Dermis blood vessel endothelial cell (primary cell): ENCODE results near the gene KIAA1217. TPM values are rescaled to one million over a fixed set of nuclear protein-coding genes. Genes with fewer than 3 reads are reported as not detected.
A peak's percentile ranks its signal among the peaks of the same experiment; 100 is the strongest.
"Not testable (repeated sequence)": the region's sequence is repeated elsewhere in the genome, so short reads cannot be mapped to it uniquely, and the experiment has no call there.

Experiments used
- DNase-seq: peaks from one replicate; pipeline ENCODE4 v3.0.0; 2010
- total RNA-seq: library from RNA; depleted of rRNA; stranded (reverse); fragments of >200 nt; gene quantifications from 2 replicates; pipeline ENCODE4 v1.2.3, GENCODE V29; 2014

Gene KIAA1217
- total RNA-seq, 1 donor from 2014 or later, result 15.3 TPM

DNA sequence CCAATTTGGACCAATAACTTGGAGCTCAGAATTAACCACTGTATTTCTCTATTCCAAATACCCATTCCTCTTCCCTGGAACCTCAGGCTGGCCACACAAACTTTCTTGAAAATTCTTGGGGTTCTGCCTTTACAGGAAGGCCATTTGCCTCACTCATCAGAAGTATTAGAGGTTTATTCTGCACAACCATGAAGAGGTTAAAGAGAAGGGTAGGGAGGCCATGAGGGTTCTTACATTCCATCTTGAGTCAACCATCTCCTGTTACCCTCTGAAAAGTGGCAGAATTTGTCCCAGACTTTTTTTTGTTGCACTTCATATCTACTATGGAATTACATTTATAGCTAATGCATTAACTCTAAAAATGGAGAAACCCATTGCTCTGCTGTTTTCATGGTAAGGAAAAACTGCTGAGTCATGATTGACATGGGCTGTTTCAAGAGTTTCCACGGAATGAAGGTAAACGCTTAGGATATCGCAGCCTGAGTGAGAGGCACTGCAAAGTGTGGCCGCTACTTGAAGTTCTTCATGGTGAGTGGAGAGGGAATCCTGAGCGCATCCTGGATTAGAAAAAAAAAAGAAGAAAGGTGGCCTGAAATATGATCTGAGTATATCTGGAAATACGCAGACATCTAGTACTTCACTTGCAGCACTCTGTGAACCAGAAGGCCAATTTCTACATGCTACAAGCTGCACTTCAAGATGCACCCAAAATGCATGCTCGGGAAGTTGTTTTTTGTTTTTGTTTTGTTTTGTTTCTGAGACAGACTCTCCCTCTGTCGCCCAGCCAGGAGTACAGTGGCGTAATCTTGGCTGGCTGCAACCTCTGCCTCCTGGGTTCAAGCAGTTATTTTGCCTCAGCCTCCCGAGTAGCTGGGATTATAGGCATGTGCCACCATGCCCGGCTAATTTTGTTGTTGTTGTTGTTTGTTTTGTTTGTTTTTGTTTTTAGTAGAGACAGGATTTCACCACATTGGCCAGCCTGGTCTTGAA is 83.7 kb downstream of the KIAA1217 start:
- no peak for DNase-seq

GRCh38 chr10:24299578-24300260 is 90.8 kb downstream of the KIAA1217 start:
- DNase-seq, result peak; percentile 23

DNA sequence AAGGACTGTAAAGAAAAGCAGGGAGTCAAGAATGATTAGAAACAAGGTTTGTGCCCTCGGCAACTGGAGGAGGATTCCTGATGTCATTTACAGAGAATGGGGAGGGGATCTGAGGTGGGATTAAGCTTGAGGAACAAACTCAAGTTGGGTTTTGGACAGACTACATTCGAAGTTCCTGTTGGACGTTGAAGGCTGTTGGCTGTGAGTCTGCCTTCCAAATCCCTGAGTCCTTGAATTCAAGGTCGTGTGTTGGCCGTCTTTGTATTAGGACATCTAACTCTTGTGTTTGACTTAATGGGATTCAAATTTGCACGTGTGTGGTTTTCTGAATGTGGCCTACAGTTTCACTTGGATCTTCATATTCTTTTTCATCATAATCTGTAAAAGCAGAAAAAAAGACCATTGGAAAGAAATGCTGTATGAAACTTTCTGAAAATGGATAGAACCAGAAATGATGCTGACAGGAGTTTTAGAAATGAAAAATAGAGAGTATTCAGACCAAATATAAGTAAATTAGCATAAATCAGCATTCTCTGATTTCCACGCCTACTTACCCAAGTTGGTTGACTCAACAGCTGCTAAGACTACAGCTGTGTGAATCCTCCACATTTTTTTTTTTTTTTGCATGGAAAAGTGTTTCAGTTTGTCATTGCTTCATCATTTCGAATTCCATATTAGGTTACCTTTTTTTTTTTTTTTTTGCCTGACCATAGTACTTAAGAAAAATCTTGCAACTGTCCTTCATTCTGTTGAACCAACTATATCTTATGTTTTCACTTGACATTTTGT is 94.8 kb downstream of the KIAA1217 start:
- DNase-seq, result no peak

DNA sequence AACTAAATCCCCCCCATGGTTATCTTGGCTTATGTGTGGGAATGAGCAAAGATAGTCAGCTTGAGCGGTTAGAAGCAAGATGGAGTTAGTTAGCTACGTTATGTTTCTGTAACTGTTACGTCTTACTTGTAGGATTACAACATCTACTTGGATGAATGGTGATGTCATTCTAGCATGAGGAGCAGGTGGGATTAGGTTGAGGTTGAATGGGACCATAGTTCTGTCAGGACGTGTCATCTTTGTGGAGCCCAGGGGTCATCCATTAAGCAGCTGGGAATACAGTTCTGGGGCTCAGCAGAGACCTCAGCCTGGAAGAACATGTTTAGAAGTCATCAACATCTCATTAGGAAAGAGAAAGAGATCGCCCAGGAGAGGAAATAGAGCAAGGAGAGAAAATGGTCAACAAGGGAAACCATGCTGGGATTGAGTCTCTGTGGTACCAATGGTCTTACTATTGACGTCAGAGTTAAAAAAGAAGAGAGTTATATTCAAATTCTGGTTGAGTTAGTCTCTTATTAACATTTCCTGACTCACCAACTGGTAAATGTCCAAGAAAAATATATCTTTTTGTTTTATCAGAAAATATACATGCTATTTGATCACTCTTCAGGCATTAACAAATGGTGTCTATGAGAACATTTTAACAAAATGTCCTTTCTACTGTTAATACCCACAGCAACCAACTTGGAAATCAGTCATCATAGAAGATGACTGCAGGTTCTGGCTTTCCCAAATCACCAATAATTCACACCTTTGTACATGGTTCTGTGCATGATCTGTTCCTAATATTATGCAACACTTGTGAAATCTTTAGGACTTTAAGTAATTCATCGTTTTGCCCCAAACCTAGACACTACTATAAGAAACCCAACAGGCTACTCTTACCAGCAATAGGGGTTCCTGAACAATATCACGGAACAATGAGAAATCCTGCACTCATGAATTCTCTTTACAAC is 96.9 kb downstream of the KIAA1217 start:
- DNase-seq, result no peak

DNA sequence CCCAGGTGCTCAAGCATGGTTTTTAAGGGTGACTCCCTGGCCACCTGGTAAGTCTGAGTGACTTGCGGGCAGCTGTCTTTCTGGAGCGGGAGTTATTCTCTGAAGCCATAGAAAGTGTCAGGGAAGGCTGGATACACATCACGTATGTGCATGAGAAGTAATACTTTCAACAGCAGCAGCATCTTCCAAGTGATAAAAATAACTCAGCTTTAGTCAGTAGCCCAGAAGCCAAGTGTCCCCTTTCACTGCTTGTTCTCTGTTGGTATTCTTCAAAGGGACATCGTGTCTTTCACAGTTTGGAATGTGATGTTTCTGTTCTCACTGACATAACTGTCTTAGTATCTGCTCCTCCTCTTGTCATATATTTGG is 97.6 kb downstream of the KIAA1217 start:
- DNase-seq, result no peak

DNA sequence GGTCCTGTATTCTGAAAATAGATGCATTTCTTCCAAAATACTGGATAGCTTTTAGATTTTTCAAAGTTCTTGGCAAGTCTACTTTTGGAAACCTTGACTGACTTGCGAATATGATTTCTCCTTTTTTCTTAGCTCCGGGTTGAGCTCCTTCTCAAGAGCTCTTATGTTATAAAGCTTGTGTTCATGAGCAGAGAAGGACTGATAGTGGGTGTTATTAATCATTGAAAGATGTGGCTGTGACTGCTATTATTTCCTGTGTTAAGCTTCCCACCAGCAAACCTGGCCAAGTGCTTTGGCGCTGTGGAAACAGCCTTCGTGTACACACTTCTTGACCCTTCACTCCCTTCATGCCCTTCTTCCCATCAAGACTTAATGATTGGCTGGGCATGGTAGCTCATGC is 98.2 kb downstream of the KIAA1217 start:
- no peak for DNase-seq

GRCh38 chr10:24307696-24308485 is 99.0 kb downstream of the KIAA1217 start:
- no peak for DNase-seq

- DNase-seq, result no peak
These were observed 101.2 kb downstream of the KIAA1217 start for GRCh38 chr10:24310104-24310503.

DNA sequence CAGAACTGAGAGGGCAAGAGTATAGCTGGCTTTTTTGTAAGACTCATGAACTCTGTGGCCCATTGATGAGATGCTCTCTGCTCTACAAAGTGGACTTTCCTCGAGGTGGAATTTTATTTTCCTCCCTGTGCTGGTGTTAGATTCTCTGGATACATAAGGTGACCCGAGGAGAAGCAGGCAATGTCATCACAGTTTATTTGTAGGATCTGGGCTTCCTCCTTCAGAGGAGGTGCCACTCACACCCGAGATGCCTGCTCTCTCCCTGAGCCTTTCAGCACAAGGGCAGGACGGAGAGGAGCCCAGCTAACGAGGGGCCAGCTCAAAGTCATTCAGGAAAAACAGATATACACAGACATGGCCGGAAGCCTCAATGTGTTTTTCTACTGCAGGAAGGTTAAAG is 103.0 kb downstream of the KIAA1217 start:
- no peak for DNase-seq

GRCh38 chr10:24313283-24313682 is 104.3 kb downstream of the KIAA1217 start:
- DNase-seq, result no peak

- DNase-seq, result no peak
These were observed 106.3 kb downstream of the KIAA1217 start for GRCh38 chr10:24315211-24315610.

DNA sequence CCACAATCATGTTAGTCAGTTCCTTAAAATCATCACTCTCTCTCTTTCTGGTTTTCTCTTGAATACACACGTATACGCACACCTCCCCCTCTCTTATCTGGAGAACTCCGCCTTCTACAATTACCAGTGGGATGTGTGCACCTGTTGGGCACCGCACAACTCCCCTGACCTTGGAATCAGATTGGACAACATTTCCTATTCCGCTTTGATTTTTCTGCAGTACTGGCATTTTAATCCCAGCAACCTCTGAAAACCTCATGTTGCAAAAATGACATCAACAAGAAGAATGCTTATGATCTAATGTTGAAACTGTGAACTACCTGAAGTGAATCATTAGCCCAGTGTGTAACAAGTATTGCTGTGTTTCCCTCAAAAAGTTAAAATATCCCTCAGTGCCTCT is 109.6 kb downstream of the KIAA1217 start:
- DNase-seq, result no peak

DNA sequence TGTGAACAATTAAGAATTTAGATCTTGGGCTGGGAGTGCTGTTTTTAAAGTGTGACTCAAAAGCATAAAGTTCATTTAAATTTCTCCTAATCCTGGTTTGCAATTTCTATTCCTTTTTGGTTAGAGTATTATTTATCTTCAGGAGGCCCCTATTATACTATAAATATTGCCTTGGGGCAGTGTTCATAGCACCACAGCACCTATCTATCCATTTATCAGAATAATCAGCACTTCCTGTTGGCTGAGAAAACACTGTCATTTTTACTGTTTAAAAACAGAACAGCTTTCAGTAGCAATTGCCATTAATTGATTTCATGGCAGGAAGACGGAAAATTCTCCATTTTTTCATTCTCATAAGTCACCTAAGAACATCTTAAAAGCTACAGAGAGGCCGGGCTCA is 111.4 kb downstream of the KIAA1217 start:
- no peak for DNase-seq

DNA sequence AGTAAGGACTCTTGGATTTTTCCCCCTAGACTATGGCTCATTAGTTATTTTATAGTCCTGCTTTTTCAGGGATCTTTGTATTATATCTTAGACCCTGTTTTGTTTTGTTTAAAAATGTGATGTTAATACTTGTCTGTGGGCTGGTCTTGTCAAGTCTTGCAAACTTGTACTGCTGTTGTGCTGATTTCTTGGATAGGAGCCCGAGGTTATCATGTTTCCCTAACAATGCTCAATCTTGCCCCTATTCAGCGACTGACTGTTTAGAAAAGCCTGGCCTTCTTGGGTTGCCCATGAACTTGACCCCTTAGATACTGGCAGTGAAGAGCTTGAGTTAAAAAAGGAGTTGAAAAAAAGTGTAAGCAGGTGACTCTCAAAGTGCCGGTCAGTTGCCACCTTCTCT is 115.7 kb downstream of the KIAA1217 start:
- no peak for DNase-seq

GRCh38 chr10:24331457-24331856 is 122.5 kb downstream of the KIAA1217 start:
- DNase-seq, result peak; percentile 63

DNA sequence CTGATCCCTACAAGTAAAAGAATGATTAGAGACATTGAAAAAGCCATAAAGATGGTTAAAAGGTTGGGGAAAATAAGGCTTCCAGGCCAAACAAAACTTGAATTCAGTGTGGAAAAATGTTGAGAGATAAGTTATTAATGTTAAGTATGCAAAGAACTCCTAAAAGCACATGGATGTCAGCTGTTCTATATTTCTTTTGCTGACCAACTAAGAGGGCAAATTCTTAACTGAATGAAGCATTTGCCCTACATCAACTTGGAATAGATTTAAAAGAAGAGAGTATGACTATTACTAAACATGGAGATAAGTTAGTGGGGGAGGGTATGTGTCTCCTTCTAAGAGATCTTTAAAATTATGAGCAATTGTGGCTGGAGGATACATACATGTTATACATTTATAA is 124.8 kb downstream of the KIAA1217 start:
- DNase-seq, result no peak

DNA sequence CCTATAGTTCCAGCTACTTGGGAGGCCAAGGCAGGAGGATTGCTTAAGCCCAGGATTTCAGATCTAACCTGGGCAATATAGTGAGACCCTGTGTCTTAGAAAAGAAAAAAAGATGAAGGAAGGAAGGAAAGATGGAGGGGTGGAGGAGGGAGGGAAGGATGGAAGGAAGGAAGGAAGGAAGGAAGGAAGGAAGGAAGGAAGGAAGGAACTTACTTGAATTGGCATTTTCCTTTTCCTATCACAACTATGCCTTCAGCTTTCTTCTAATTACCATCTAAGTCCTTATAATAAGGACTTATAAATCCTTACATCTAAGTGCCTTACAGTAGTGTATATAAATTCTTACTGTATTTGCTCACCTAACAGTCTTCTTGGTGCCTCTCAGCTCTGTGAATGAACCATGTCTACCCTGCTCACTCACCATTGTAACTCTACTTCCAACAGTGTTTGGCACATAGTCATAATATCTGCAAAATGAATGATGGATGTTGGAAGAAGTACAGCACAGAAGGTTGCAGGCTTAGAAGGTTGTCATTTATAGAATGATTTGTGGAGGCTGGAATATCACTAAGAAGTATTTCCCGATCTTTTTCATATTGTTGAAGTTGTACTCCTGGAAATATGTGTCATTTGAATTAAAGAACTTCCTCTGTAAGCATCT is 125.5 kb downstream of the KIAA1217 start:
- DNase-seq, result no peak

DNA sequence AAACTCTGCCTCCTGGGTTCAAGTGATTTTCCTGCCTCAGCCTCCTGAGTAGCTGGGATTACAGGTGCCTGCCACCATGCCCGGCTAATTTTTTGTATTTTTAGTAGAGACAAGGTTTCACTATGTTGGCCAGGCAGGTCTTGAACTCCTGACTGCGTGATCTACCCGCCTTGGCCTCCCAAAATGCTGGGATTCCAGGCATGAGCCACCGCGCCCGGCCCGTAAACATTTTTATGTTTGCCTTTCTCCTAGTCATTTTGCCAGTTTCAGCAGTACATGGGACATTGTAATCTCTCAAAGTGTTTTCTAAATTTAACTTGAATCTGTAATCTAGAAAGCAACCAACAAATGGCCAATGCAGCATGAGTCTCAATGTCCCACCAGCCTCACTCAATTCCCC is 128.8 kb downstream of the KIAA1217 start:
- not testable (repeated sequence) for DNase-seq

- no peak for DNase-seq
These were observed 130.4 kb downstream of the KIAA1217 start for GRCh38 chr10:24339387-24339786.

GRCh38 chr10:24340446-24340845 is 131.5 kb downstream of the KIAA1217 start:
- no peak for DNase-seq

- no peak for DNase-seq
These were observed 131.9 kb downstream of the KIAA1217 start for GRCh38 chr10:24340883-24341282.
